ENCODE measurements around the gene CACNA2D2.

The CACNA2D2 gene

DNA sequence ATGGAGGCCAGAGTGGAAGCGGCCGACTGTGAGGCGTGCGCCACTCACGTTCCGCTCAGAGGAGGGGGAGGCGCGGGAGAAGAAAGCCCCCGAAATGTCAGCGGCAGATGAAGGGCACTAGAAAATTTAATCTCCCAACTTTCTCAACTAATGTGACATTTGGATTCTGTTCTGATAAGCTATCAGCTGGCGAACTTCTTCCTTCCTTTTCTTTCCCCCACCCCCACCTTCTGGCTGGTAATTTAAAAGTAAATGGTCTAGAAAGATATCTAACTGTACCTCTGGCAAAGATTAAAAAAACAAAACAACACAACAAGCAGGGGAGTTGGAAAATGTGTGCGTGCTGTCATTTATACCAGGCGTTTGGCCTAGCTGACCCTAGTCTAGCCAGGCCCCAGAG lies 117.7 kb downstream of the CACNA2D2 start:
- H2AFZ ChIP-seq (ENCODE audit: low read length): no peak overlapping the region
- H3K4me3 ChIP-seq (ENCODE audit: low read depth, low read length, poor library complexity, severe bottlenecking): no peak overlapping the region
- H3F3A ChIP-seq (ENCODE audit: insufficient read depth, low read length): no peaks in the 10 kb centered on the region
- no peaks in the 10 kb centered on the region for H4K20me1 ChIP-seq (ENCODE audit: insufficient read depth, low read length)
- peaks cover 6% of the 10 kb centered on the region; the same call in 1 of the 2 replicates for H3K27me3 ChIP-seq (ENCODE audit: insufficient read depth, low read length)
- no peaks in the 10 kb centered on the region for H3K9me3 ChIP-seq (ENCODE audit: low read length)
- H3K9ac ChIP-seq (ENCODE audit: low read length): no peak overlapping the region
- TF ChIP-seq EZH2 (IDR thresholded peaks at IDR 0.05; ENCODE audit: borderline replicate concordance, low read length): no peak
- TF ChIP-seq, protein P1, sequence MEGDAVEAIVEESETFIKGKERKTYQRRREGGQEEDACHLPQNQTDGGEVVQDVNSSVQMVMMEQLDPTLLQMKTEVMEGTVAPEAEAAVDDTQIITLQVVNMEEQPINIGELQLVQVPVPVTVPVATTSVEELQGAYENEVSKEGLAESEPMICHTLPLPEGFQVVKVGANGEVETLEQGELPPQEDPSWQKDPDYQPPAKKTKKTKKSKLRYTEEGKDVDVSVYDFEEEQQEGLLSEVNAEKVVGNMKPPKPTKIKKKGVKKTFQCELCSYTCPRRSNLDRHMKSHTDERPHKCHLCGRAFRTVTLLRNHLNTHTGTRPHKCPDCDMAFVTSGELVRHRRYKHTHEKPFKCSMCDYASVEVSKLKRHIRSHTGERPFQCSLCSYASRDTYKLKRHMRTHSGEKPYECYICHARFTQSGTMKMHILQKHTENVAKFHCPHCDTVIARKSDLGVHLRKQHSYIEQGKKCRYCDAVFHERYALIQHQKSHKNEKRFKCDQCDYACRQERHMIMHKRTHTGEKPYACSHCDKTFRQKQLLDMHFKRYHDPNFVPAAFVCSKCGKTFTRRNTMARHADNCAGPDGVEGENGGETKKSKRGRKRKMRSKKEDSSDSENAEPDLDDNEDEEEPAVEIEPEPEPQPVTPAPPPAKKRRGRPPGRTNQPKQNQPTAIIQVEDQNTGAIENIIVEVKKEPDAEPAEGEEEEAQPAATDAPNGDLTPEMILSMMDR (IDR thresholded peaks at IDR 0.05; ENCODE audit: low read length): no peak
- H3K79me2 ChIP-seq (ENCODE audit: insufficient read depth, low read length): no peaks in the 10 kb centered on the region
- H3K4me1 ChIP-seq (ENCODE audit: insufficient read depth, low read length, severe bottlenecking): no peaks in the 10 kb centered on the region
- no peaks in the 10 kb centered on the region for H3K9me2 ChIP-seq (ENCODE audit: low read depth, low read length)
- H3K4me2 ChIP-seq (ENCODE audit: low read length): no peak overlapping the region
- no peaks in the 10 kb centered on the region for H3K36me3 ChIP-seq (ENCODE audit: insufficient read depth, low read length)
- no peak overlapping the region for H3K27ac ChIP-seq (ENCODE audit: low read depth, low read length, poor library complexity, severe bottlenecking)

DNA sequence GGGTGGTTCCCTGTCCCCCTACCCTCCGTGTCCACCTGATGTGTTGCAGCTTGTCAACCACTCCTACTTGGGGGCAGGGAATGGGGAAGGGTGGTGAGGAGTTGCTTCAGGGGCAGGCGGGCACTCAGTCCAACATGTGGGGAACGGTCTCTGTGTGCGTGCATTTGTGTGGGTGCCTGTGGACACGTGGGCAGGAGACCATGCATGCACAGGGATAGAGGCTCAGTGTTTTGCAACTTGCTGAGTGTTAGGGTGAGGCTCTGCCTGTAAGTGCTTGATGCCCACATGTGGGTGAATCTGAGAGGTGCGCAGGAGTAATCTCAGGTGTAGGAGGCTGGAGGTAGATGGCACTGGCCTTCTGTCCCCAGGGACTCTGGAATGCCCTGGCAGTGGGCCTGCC lies 119.7 kb downstream of the CACNA2D2 start:
- no peaks in the 10 kb centered on the region for H3K9me2 ChIP-seq (ENCODE audit: low read depth, low read length)
- H3K4me2 ChIP-seq (ENCODE audit: low read length): no peak overlapping the region
- TF ChIP-seq EZH2 (IDR thresholded peaks at IDR 0.05; ENCODE audit: borderline replicate concordance, low read length): no peak
- TF ChIP-seq, protein P1 (IDR thresholded peaks at IDR 0.05; ENCODE audit: low read length): no peak
- no peak overlapping the region for H2AFZ ChIP-seq (ENCODE audit: low read length)
- H4K20me1 ChIP-seq (ENCODE audit: insufficient read depth, low read length): no peaks in the 10 kb centered on the region
- no peaks in the 10 kb centered on the region for H3K36me3 ChIP-seq (ENCODE audit: insufficient read depth, low read length)
- H3K4me1 ChIP-seq (ENCODE audit: insufficient read depth, low read length, severe bottlenecking): no peaks in the 10 kb centered on the region
- H3K4me3 ChIP-seq (ENCODE audit: low read depth, low read length, poor library complexity, severe bottlenecking): no peak overlapping the region
- H3F3A ChIP-seq (ENCODE audit: insufficient read depth, low read length): no peaks in the 10 kb centered on the region
- H3K9ac ChIP-seq (ENCODE audit: low read length): no peak overlapping the region
- H3K27me3 ChIP-seq (ENCODE audit: insufficient read depth, low read length): peaks cover 6% of the 10 kb centered on the region; the same call in 1 of the 2 replicates
- H3K79me2 ChIP-seq (ENCODE audit: insufficient read depth, low read length): no peaks in the 10 kb centered on the region
- no peaks in the 10 kb centered on the region for H3K9me3 ChIP-seq (ENCODE audit: low read length)
- H3K27ac ChIP-seq (ENCODE audit: low read depth, low read length, poor library complexity, severe bottlenecking): no peak overlapping the region

DNA sequence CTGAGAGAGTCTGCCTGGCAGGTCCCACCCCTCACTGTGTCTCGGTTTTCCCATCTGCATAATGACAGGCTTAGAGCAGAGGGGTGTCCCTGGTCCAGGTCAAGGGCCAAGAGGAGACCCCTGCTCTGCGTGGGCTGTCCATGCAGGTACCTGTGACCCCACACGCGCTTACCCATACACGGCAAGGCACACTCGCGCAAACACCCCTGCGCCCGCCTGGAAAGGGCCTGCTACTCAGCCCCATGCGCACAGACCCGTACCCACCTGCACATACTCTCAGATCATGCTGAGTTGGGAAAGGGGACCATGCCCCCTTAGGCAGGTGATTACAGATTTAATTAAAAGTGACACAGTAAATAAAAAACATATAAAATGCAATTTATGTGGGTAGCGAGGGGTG lies 120.7 kb downstream of the CACNA2D2 start:
- Histone ChIP-seq H4K20me1 (ENCODE audit: insufficient read depth, low read length) (no peaks in the 10 kb centered on the region), H3K9me2 (ENCODE audit: low read depth, low read length) (no peaks in the 10 kb centered on the region), H3K9ac (ENCODE audit: low read length) (no peak overlapping the region), H3K27ac (ENCODE audit: low read depth, low read length, poor library complexity, severe bottlenecking) (no peak overlapping the region), H3K9me3 (ENCODE audit: low read length) (no peaks in the 10 kb centered on the region), H3K4me3 (ENCODE audit: low read depth, low read length, poor library complexity, severe bottlenecking) (no peak overlapping the region), H2AFZ (ENCODE audit: low read length) (no peak overlapping the region), H3K79me2 (ENCODE audit: insufficient read depth, low read length) (no peaks in the 10 kb centered on the region), H3F3A (ENCODE audit: insufficient read depth, low read length) (no peaks in the 10 kb centered on the region), H3K27me3 (ENCODE audit: insufficient read depth, low read length) (peaks cover 6% of the 10 kb centered on the region; the same call in 1 of the 2 replicates), H3K4me1 (ENCODE audit: insufficient read depth, low read length, severe bottlenecking) (no peaks in the 10 kb centered on the region), H3K36me3 (ENCODE audit: insufficient read depth, low read length) (no peaks in the 10 kb centered on the region), H3K4me2 (ENCODE audit: low read length) (no peak overlapping the region)
- no peak for TF ChIP-seq EZH2 (IDR thresholded peaks at IDR 0.05; ENCODE audit: borderline replicate concordance, low read length)
- TF ChIP-seq, protein P1 (IDR thresholded peaks at IDR 0.05; ENCODE audit: low read length): no peak

Data from OCI-LY1 (cell line).